ENCODE results near the gene EIF5AL1.

The EIF5AL1 gene

GRCh38 chr10:79492839-79493238 lies 19.5 kb upstream of the EIF5AL1 start:
- Histone ChIP-seq H3K4me1 (ENCODE audit: insufficient read depth, insufficient read length) (peaks cover 2% of the 10 kb centered on the region), H3K9ac (ENCODE audit: insufficient read length, low read depth) (no peak overlapping the region), H3K4me3 (ENCODE audit: insufficient read length, low read depth) (no peak overlapping the region), H3K9me3 (ENCODE audit: insufficient read depth, low read length) (peaks cover 12% of the 10 kb centered on the region; the same call in 1 of the 2 replicates), H3K27me3 (ENCODE audit: insufficient read depth, insufficient read length) (peaks cover 34% of the 10 kb centered on the region), H3K36me3 (ENCODE audit: insufficient read depth, insufficient read length, low read length) (no peaks in the 10 kb centered on the region)
- TF ChIP-seq ZNF274 (IDR thresholded peaks at IDR 0.05; ENCODE audit: low read depth, low read length) (no peak), YY1 (IDR thresholded peaks at IDR 0.05; ENCODE audit: insufficient read depth, insufficient read length) (no peak), SUZ12 (IDR thresholded peaks at IDR 0.05; ENCODE audit: extremely low read depth, insufficient read depth, insufficient read length) (no peak)
- DNase-seq (ENCODE audit: low read depth, low spot score), result no peak

GRCh38 chr10:79493806-79494205 lies 18.5 kb upstream of the EIF5AL1 start:
- no peaks in the 10 kb centered on the region for H3K4me1 ChIP-seq (ENCODE audit: insufficient read depth, insufficient read length)
- H3K27me3 ChIP-seq (ENCODE audit: insufficient read depth, insufficient read length), result peaks cover 34% of the 10 kb centered on the region
- H3K9ac ChIP-seq (ENCODE audit: insufficient read length, low read depth), result no peak overlapping the region
- no peaks in the 10 kb centered on the region for H3K36me3 ChIP-seq (ENCODE audit: insufficient read depth, insufficient read length, low read length)
- H3K9me3 ChIP-seq (ENCODE audit: insufficient read depth, low read length), result peaks cover 12% of the 10 kb centered on the region; the same call in 1 of the 2 replicates
- no peak for DNase-seq (ENCODE audit: low read depth, low spot score)
- no peak overlapping the region for H3K4me3 ChIP-seq (ENCODE audit: insufficient read length, low read depth)
- TF ChIP-seq YY1 (IDR thresholded peaks at IDR 0.05; ENCODE audit: insufficient read depth, insufficient read length) (no peak), SUZ12 (IDR thresholded peaks at IDR 0.05; ENCODE audit: extremely low read depth, insufficient read depth, insufficient read length) (no peak), ZNF274 (IDR thresholded peaks at IDR 0.05; ENCODE audit: low read depth, low read length) (no peak)

- Histone ChIP-seq H3K4me3 (ENCODE audit: insufficient read length, low read depth) (no peak overlapping the region), H3K27me3 (ENCODE audit: insufficient read depth, insufficient read length) (peaks cover 36% of the 10 kb centered on the region), H3K4me1 (ENCODE audit: insufficient read depth, insufficient read length) (no peaks in the 10 kb centered on the region), H3K36me3 (ENCODE audit: insufficient read depth, insufficient read length, low read length) (no peaks in the 10 kb centered on the region), H3K9me3 (ENCODE audit: insufficient read depth, low read length) (peaks cover 12% of the 10 kb centered on the region; the same call in 1 of the 2 replicates), H3K9ac (ENCODE audit: insufficient read length, low read depth) (no peak overlapping the region)
- no peak for DNase-seq (ENCODE audit: low read depth, low spot score)
- TF ChIP-seq ZNF274 (IDR thresholded peaks at IDR 0.05; ENCODE audit: low read depth, low read length) (no peak), SUZ12 (IDR thresholded peaks at IDR 0.05; ENCODE audit: extremely low read depth, insufficient read depth, insufficient read length) (no peak), YY1 (IDR thresholded peaks at IDR 0.05; ENCODE audit: insufficient read depth, insufficient read length) (no peak)
These were observed 17.2 kb upstream of the EIF5AL1 start for GRCh38 chr10:79494871-79495705.

GRCh38 chr10:79495791-79496190 lies 16.5 kb upstream of the EIF5AL1 start:
- Histone ChIP-seq H3K4me1 (ENCODE audit: insufficient read depth, insufficient read length) (no peaks in the 10 kb centered on the region), H3K27me3 (ENCODE audit: insufficient read depth, insufficient read length) (peaks cover 36% of the 10 kb centered on the region), H3K9ac (ENCODE audit: insufficient read length, low read depth) (no peak overlapping the region), H3K4me3 (ENCODE audit: insufficient read length, low read depth) (no peak overlapping the region), H3K36me3 (ENCODE audit: insufficient read depth, insufficient read length, low read length) (no peaks in the 10 kb centered on the region), H3K9me3 (ENCODE audit: insufficient read depth, low read length) (peaks cover 12% of the 10 kb centered on the region; the same call in 1 of the 2 replicates)
- no peak for TF ChIP-seq SUZ12 (IDR thresholded peaks at IDR 0.05; ENCODE audit: extremely low read depth, insufficient read depth, insufficient read length)
- no peak for TF ChIP-seq YY1 (IDR thresholded peaks at IDR 0.05; ENCODE audit: insufficient read depth, insufficient read length)
- no peak for TF ChIP-seq ZNF274 (IDR thresholded peaks at IDR 0.05; ENCODE audit: low read depth, low read length)
- no peak for DNase-seq (ENCODE audit: low read depth, low spot score)

- H3K9ac ChIP-seq (ENCODE audit: insufficient read length, low read depth), result no peak overlapping the region
- H3K4me3 ChIP-seq (ENCODE audit: insufficient read length, low read depth), result no peak overlapping the region
- H3K9me3 ChIP-seq (ENCODE audit: insufficient read depth, low read length), result peaks cover 12% of the 10 kb centered on the region; the same call in 1 of the 2 replicates
- no peak for DNase-seq (ENCODE audit: low read depth, low spot score)
- TF ChIP-seq ZNF274 (IDR thresholded peaks at IDR 0.05; ENCODE audit: low read depth, low read length) (no peak), YY1 (IDR thresholded peaks at IDR 0.05; ENCODE audit: insufficient read depth, insufficient read length) (no peak), SUZ12 (IDR thresholded peaks at IDR 0.05; ENCODE audit: extremely low read depth, insufficient read depth, insufficient read length) (no peak)
- no peaks in the 10 kb centered on the region for H3K36me3 ChIP-seq (ENCODE audit: insufficient read depth, insufficient read length, low read length)
- H3K27me3 ChIP-seq (ENCODE audit: insufficient read depth, insufficient read length), result peaks cover 36% of the 10 kb centered on the region
- no peaks in the 10 kb centered on the region for H3K4me1 ChIP-seq (ENCODE audit: insufficient read depth, insufficient read length)
These were observed 15.4 kb upstream of the EIF5AL1 start for GRCh38 chr10:79496896-79497295.

GRCh38 chr10:79498291-79498829 lies 14.0 kb upstream of the EIF5AL1 start:
- no peak overlapping the region for H3K4me3 ChIP-seq (ENCODE audit: insufficient read length, low read depth)
- H3K27me3 ChIP-seq (ENCODE audit: insufficient read depth, insufficient read length), result peaks cover 37% of the 10 kb centered on the region
- DNase-seq (ENCODE audit: low read depth, low spot score), result no peak
- H3K9ac ChIP-seq (ENCODE audit: insufficient read length, low read depth), result no peak overlapping the region
- no peak for TF ChIP-seq YY1 (IDR thresholded peaks at IDR 0.05; ENCODE audit: insufficient read depth, insufficient read length)
- no peak for TF ChIP-seq SUZ12 (IDR thresholded peaks at IDR 0.05; ENCODE audit: extremely low read depth, insufficient read depth, insufficient read length)
- no peak for TF ChIP-seq ZNF274 (IDR thresholded peaks at IDR 0.05; ENCODE audit: low read depth, low read length)
- H3K36me3 ChIP-seq (ENCODE audit: insufficient read depth, insufficient read length, low read length), result no peaks in the 10 kb centered on the region
- peaks cover 12% of the 10 kb centered on the region; the same call in 1 of the 2 replicates for H3K9me3 ChIP-seq (ENCODE audit: insufficient read depth, low read length)
- H3K4me1 ChIP-seq (ENCODE audit: insufficient read depth, insufficient read length), result peaks cover 3% of the 10 kb centered on the region

All from NT2/D1 (cell line).